Upper lobe of right lung (tissue), 1 donor: ENCODE results near the gene CASKIN1. TPM values are rescaled to one million over a fixed set of nuclear protein-coding genes. Genes with fewer than 3 reads are reported as not detected.

Experiments
- ATAC-seq: fragments of 200-7000 bp; cut with Tn5 transposase; one replicate; pipeline ENCODE4 v1.9.1; 2020; ENCODE audit warnings: mild to moderate bottlenecking, moderate library complexity
- DNase-seq: peaks from one replicate; pipeline ENCODE4 v3.0.0-alpha.2; 2020
- H3K27ac ChIP-seq: fragments of 200-600 bp; one replicate; pipeline ENCODE4 v1.8.0; 2022
- H3K27me3 ChIP-seq: fragments of 200-600 bp; one replicate; pipeline ENCODE4 v1.8.0; 2022; ENCODE audit warnings: mild to moderate bottlenecking
- H3K36me3 ChIP-seq: fragments of 200-600 bp; one replicate; pipeline ENCODE4 v1.8.0; 2022
- H3K4me1 ChIP-seq: fragments of 200-600 bp; one replicate; pipeline ENCODE4 v1.8.0; 2022
- H3K4me3 ChIP-seq: fragments of 200-600 bp; one replicate; pipeline ENCODE4 v1.8.0; 2022; ENCODE audit warnings: mild to moderate bottlenecking
- H3K9me3 ChIP-seq: fragments of 200-600 bp; one replicate; pipeline ENCODE4 v1.8.0; 2022
- intact Hi-C: fragments of 100-400 bp; cut with DNase I; formaldehyde crosslinking; loops from one replicate; pipeline ENCODE4 v1.11.0; 2022
- total RNA-seq: library from RNA; stranded (reverse); fragmentation: NEBNext Ultra II Directional; extraction: Animal tissue kit (Norgen Biotek cat#: 25700); gene quantifications from one replicate; pipeline ENCODE4 v1.2.1, GENCODE V29; 2021
- TF ChIP-seq, protein P1 (sequence below): fragments of 200-600 bp; IDR thresholded peaks from one replicate; pipeline ENCODE4 v1.8.0; 2022; ENCODE audit warnings: antibody characterized with exemption
- donor health status: DM: no; HTN: yes; CAD: no; lungs with severe emphysema.

The CASKIN1 gene
- total RNA-seq, 1 donor from 2014 or later: 0.06 TPM

DNA sequence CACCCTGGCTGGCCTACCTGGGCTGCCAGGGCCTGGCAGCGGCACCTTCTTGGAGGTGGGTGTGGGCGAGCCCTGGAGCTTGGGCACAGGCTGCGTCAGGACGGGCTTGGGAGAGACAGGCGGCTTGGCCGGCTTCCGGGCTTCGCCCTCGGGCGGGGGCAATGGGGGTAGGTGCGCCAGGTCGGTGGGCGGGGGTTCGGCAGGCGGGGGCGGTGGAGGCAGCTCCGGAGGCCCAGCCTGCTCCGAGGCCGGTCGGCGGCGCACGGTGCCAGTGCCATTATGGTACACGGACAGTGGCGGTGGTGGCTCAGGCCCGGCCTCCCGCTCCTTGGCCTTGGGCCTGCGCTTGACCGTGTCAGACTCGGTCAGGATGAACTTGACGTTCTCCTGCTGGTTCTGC lies 16.8 kb downstream of the CASKIN1 start:
- no peak for ATAC-seq
- H3K27me3 ChIP-seq: no peaks in the 10 kb centered on the region
- no peaks in the 10 kb centered on the region for H3K9me3 ChIP-seq
- no peak overlapping the region for H3K4me3 ChIP-seq
- TF ChIP-seq, protein P1, sequence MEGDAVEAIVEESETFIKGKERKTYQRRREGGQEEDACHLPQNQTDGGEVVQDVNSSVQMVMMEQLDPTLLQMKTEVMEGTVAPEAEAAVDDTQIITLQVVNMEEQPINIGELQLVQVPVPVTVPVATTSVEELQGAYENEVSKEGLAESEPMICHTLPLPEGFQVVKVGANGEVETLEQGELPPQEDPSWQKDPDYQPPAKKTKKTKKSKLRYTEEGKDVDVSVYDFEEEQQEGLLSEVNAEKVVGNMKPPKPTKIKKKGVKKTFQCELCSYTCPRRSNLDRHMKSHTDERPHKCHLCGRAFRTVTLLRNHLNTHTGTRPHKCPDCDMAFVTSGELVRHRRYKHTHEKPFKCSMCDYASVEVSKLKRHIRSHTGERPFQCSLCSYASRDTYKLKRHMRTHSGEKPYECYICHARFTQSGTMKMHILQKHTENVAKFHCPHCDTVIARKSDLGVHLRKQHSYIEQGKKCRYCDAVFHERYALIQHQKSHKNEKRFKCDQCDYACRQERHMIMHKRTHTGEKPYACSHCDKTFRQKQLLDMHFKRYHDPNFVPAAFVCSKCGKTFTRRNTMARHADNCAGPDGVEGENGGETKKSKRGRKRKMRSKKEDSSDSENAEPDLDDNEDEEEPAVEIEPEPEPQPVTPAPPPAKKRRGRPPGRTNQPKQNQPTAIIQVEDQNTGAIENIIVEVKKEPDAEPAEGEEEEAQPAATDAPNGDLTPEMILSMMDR: no peak
- no peak overlapping the region for H3K27ac ChIP-seq
- intact Hi-C loops: no loop called here
- no peak for DNase-seq
- peaks cover 21% of the 10 kb centered on the region for H3K36me3 ChIP-seq
- H3K4me1 ChIP-seq: no peaks in the 10 kb centered on the region

DNA sequence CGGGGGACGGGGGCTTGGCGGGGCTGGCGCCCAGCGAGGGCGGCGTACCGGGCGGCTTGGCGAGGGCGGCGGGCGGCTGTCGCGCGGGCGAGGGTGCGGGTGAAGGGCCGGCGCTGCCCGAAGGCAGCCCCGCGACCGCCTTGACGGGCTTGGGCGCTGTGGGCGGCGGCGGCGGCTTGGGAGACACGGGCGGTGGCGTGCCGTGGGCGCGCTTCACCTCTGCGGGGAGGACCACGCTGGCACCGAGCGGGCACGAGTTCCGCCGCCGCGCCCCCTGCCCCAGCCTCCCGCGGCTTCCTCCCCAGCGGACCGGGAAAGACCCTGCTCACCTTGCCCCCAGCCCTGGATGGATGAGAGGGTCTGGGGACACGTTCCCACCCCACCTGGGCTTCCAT lies 17.3 kb downstream of the CASKIN1 start:
- Histone ChIP-seq H3K4me1 (no peaks in the 10 kb centered on the region), H3K27ac (no peak overlapping the region), H3K9me3 (no peaks in the 10 kb centered on the region), H3K36me3 (peaks cover 26% of the 10 kb centered on the region), H3K27me3 (no peaks in the 10 kb centered on the region), H3K4me3 (no peak overlapping the region)
- TF ChIP-seq, protein P1: no peak
- ATAC-seq (no peak), DNase-seq (no peak)
- intact Hi-C loops: no loop called here

DNA sequence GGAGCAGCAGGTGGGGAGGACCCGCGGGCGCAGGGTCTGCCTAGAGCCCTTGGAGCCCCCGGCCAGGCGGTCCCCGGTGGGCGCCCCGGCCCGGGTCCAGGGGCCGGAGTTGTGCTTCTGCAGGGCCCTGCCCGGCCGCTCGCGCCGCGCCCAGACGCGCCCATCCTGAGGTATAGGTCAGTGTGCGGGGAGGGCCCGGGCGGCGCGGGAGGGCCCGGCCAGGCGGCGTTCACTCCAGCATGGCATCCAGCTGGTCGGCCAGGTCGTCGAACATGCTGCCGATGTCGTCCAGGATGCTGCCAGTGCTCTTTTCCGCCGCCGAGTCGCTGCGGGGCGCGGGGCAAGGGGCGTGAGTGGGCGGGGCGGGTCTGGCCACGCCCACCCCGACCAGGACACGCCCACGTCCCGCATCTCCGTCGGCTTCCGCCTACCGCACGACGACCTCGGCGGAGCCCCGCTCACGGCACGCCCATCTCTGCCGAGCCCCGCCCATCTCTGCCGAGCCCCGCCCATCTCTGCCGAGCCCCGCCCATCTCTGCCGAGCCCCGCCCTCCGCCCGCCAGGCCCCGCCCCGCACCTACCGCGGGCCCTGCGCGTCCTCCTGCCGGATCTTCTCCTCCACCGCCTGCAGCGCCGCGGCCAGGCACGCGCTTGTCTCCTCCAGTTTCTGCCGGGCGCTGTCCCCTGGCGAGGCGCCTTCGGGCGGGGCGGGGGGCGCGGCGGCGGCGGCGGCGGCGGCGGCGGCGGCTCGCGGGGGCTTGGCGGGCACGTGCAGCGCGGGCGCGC lies 17.9 kb downstream of the CASKIN1 start:
- Histone ChIP-seq H3K9me3 (no peaks in the 10 kb centered on the region), H3K36me3 (peaks cover 32% of the 10 kb centered on the region), H3K27me3 (no peaks in the 10 kb centered on the region), H3K27ac (no peak overlapping the region), H3K4me1 (no peaks in the 10 kb centered on the region), H3K4me3 (no peak overlapping the region)
- DNase-seq (no peak), ATAC-seq (peak; percentile 44)
- intact Hi-C loops: no loop called here
- TF ChIP-seq, protein P1: no peak

DNA sequence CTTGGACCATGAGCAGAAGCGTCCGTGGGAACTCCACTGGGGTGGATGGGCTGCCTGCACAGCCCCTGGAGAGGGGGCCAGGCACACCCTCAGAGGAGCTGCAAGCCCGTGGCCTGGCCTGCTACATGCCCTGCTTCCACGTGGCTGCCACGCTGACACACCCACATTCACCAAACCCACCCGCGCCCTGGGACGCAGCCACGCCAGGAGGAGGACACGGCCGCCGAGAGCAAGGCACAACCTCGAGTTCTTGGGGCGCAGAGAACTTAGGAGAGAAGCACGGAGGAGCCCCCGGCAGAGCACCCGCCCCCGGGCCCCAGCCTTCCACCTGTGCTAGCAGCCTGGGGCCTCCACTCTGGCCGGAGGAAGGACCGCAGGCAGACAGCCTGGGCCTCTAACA lies 18.8 kb downstream of the CASKIN1 start:
- TF ChIP-seq, protein P1: no peak
- Histone ChIP-seq H3K4me3 (no peak overlapping the region), H3K4me1 (no peaks in the 10 kb centered on the region), H3K27me3 (no peaks in the 10 kb centered on the region), H3K36me3 (peaks cover 38% of the 10 kb centered on the region), H3K9me3 (no peaks in the 10 kb centered on the region), H3K27ac (no peak overlapping the region)
- DNase-seq (no peak), ATAC-seq (no peak)
- intact Hi-C loops: no loop called here

DNA sequence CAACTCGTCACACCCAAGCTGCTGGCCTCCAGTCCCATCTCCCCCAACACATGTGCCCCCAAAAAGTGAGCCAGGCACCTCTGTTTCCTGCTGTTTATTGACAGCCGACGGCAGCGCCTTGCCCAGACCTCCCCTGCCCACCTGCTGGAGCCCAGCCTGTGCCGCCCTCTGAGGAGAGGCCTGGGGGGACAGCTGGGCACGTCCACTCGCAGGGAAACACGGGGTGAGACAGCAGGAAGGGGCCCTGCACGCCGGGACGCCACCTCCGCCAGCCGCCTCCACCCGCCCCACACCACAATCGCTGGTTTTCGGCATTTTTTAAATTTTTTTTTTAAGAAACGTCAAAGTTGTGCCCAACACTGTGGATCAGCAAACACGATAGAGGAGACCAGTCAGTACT lies 19.3 kb downstream of the CASKIN1 start:
- TF ChIP-seq, protein P1: no peak
- no peak for ATAC-seq
- intact Hi-C loops: no loop called here
- Histone ChIP-seq H3K4me3 (no peak overlapping the region), H3K27ac (no peak overlapping the region), H3K27me3 (no peaks in the 10 kb centered on the region), H3K9me3 (no peaks in the 10 kb centered on the region), H3K4me1 (no peaks in the 10 kb centered on the region), H3K36me3 (peaks cover 38% of the 10 kb centered on the region)
- DNase-seq: no peak
